SK-N-DZ (cell line): Measurements from ENCODE around the gene PTF1A. TPM values are rescaled to one million over a fixed set of nuclear protein-coding genes. Genes with fewer than 3 reads are reported as not detected.
A peak's percentile ranks its signal among the peaks of the same experiment; 100 is the strongest.

Source experiments
- DNase-seq: peaks from one replicate; pipeline ENCODE4 v3.0.0-alpha.2; 2015; ENCODE audit warnings: low spot score
- polyA plus RNA-seq, 2 experiments: library from polyadenylated mRNA; depleted of rRNA; stranded (reverse); fragments of >200 nt; gene quantifications; 2 replicates each; pipeline ENCODE4 v1.2.3, GENCODE V29; 2014

The PTF1A gene
- not detected in 2 replicates for polyA plus RNA-seq (2014; cell fraction: cytosol; rRNA removed)
- not detected in 2 replicates for polyA plus RNA-seq (2014; cell fraction: nucleus; rRNA removed)

GRCh38 chr10:23191764-23192711 lies at the start of gene PTF1A:
Gene PTF1A, plus strand, starts transcription at chr10:23192312. Its CDS starts 219 bp downstream, at chr10:23192531.
- no peak for DNase-seq

- no peak for DNase-seq
Measured at GRCh38 chr10:23146258-23146657, 45.9 kb upstream of the PTF1A start.

GRCh38 chr10:23147035-23147434 lies 45.1 kb upstream of the PTF1A start:
- DNase-seq = no peak

- no peak for DNase-seq
Measured at GRCh38 chr10:23148214-23148613, 43.9 kb upstream of the PTF1A start.

GRCh38 chr10:23150091-23150490 lies 42.0 kb upstream of the PTF1A start:
- no peak for DNase-seq

- DNase-seq = no peak
Measured at GRCh38 chr10:23150610-23151009, 41.5 kb upstream of the PTF1A start.

- no peak for DNase-seq
Measured at GRCh38 chr10:23151071-23151470, 41.0 kb upstream of the PTF1A start.

- DNase-seq = no peak
Measured at GRCh38 chr10:23155169-23155568, 36.9 kb upstream of the PTF1A start.

GRCh38 chr10:23156447-23157150 lies 35.5 kb upstream of the PTF1A start:
- DNase-seq = no peak

GRCh38 chr10:23157239-23157681 lies 34.9 kb upstream of the PTF1A start:
- no peak for DNase-seq

- DNase-seq = peak; percentile 47
Measured at GRCh38 chr10:23157691-23158369, 34.3 kb upstream of the PTF1A start.

GRCh38 chr10:23158370-23158769 lies 33.7 kb upstream of the PTF1A start:
- peak; percentile 61 for DNase-seq

GRCh38 chr10:23171232-23171876 lies 20.8 kb upstream of the PTF1A start:
- DNase-seq = no peak

- no peak for DNase-seq
Measured at GRCh38 chr10:23172429-23173213, 19.5 kb upstream of the PTF1A start.

GRCh38 chr10:23173214-23174073 lies 18.7 kb upstream of the PTF1A start:
- no peak for DNase-seq

- DNase-seq = no peak
Measured at GRCh38 chr10:23174074-23174976, 17.8 kb upstream of the PTF1A start.

- DNase-seq = no peak
Measured at GRCh38 chr10:23174977-23175512, 17.1 kb upstream of the PTF1A start.

GRCh38 chr10:23186178-23186577 lies 5.9 kb upstream of the PTF1A start:
- no peak for DNase-seq
